ENCODE measurements around the gene DNAJC16. TPM values are rescaled to one million over a fixed set of nuclear protein-coding genes. Genes with fewer than 3 reads are reported as not detected.
A peak's percentile ranks its signal among the peaks of the same experiment; 100 is the strongest.

The DNAJC16 gene
- total RNA-seq, 1 experiment from 2014 or later, result 18.2 TPM

DNA sequence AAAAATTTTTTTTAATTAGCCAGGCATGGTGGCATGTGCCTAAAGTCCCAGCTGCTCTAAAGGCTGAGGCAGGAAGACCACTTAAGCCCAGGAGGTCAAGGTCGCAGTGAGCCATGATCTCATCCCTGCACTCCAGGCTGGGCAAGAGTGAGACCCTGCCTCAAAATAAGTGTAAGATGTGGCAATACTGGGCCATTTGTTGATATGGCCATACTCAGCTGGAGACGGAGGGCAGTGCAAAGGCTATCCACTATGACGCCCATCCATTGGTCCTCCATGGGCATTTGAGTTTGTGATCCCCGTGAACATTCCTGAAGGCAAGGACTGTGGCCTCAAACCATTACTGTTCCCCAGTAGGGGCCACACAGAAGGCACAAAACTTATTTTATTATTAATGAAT is 4.1 kb upstream of the DNAJC16 start:
- intact Hi-C loops (cut with micrococcal nuclease; ENCODE audit: unreplicated experiment), result no loop called here
- Mint-ChIP-seq H3K27me3 (ENCODE audit: unreplicated experiment) (no peaks in the 10 kb centered on the region), H3K4me1 (ENCODE audit: low read depth, unreplicated experiment) (peaks cover 11% of the 10 kb centered on the region), H3K9me3 (ENCODE audit: low read depth, unreplicated experiment) (no peaks in the 10 kb centered on the region), H3K4me3 (ENCODE audit: low read depth, unreplicated experiment) (no peak overlapping the region), H3K27ac (ENCODE audit: unreplicated experiment) (no peak overlapping the region), H3K36me3 (ENCODE audit: insufficient read depth, unreplicated experiment) (peaks cover 51% of the 10 kb centered on the region)
- CTCF ChIA-PET, result no interaction called here
- no TSS peak for BruUV-seq (replicated peaks)
- TF ChIP-seq, protein P1, sequence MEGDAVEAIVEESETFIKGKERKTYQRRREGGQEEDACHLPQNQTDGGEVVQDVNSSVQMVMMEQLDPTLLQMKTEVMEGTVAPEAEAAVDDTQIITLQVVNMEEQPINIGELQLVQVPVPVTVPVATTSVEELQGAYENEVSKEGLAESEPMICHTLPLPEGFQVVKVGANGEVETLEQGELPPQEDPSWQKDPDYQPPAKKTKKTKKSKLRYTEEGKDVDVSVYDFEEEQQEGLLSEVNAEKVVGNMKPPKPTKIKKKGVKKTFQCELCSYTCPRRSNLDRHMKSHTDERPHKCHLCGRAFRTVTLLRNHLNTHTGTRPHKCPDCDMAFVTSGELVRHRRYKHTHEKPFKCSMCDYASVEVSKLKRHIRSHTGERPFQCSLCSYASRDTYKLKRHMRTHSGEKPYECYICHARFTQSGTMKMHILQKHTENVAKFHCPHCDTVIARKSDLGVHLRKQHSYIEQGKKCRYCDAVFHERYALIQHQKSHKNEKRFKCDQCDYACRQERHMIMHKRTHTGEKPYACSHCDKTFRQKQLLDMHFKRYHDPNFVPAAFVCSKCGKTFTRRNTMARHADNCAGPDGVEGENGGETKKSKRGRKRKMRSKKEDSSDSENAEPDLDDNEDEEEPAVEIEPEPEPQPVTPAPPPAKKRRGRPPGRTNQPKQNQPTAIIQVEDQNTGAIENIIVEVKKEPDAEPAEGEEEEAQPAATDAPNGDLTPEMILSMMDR (IDR thresholded peaks at IDR 0.05; ENCODE audit: unreplicated experiment), result no peak
- no peak for DNase-seq

DNA sequence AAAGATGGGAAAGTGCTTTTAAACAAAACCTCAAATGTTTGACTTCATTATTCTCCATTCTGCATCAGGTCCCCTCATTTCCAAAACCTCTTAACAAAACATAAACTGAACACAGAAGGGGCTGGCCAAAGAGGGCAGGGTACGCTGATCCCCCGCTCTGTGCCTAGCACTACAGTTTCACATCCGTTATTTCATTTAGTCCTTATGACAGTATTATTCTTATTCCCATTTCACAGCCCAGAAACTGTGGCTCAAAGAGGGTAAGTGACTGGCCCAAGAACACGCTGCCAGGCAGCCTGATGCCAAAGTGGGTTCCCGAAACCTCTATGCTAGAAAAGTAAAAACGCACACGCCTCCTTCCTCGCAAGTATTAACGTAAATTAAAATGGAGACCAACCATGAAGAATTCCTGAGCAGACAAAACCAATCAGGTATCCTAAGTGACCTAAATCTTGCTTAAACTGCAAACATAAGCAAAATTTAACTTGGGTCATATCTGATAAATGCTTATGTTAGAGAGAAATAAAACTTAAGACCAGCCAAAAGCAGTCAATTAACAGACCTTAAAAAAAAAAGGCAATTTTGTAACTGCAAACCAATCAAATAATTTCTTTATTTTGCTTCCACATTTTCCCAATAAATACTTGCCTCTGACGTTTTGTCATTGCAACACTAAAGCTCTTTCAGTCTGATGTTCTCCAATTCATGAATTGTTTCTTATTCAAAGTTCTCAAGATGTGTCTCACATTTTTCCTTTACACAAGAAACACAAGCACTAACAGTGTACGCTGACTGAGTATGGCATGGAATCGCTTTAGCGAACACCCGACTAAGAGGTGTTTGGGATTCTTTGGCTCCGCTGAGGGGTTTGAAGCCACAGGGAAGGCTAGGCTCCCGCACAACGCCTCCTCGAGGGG is 3.3 kb upstream of the DNAJC16 start:
- CTCF ChIA-PET, result no interaction called here
- Mint-ChIP-seq H3K36me3 (ENCODE audit: insufficient read depth, unreplicated experiment) (peaks cover 51% of the 10 kb centered on the region), H3K4me1 (ENCODE audit: low read depth, unreplicated experiment) (peaks cover 11% of the 10 kb centered on the region), H3K27ac (ENCODE audit: unreplicated experiment) (peak overlapping the region; percentile 98), H3K9me3 (ENCODE audit: low read depth, unreplicated experiment) (no peaks in the 10 kb centered on the region), H3K27me3 (ENCODE audit: unreplicated experiment) (no peaks in the 10 kb centered on the region), H3K4me3 (ENCODE audit: low read depth, unreplicated experiment) (peak overlapping the region; percentile 87)
- TF ChIP-seq, protein P1 (IDR thresholded peaks at IDR 0.05; ENCODE audit: unreplicated experiment), result no peak
- intact Hi-C loops (cut with micrococcal nuclease; ENCODE audit: unreplicated experiment), result no loop called here
- BruUV-seq (replicated peaks), result TSS peak; percentile 64
- DNase-seq, result no peak

DNA sequence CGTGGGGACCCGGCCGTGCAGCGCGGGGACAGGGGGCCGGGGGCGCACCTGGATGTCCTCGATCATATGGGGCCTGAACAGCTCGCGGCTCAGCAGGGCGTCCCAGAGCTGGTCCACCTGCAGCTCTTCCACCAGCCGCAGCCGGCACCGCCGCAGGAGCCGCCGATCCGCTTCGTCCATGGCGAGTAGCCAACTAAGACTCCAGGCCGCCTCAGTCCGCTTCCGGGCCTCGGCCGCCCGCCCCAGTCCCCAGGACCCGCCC is 2.7 kb upstream of the DNAJC16 start, which contains the start of gene CASP9:
Gene CASP9 (minus strand): TSS at position 195 of the 262 bp plus-strand sequence. CDS start 15 bp downstream, at position 180.
- Mint-ChIP-seq H3K27me3 (ENCODE audit: unreplicated experiment) (no peaks in the 10 kb centered on the region), H3K4me1 (ENCODE audit: low read depth, unreplicated experiment) (peaks cover 11% of the 10 kb centered on the region), H3K9me3 (ENCODE audit: low read depth, unreplicated experiment) (no peaks in the 10 kb centered on the region), H3K27ac (ENCODE audit: unreplicated experiment) (peak within 1 kb of the TSS; percentile 98), H3K36me3 (ENCODE audit: insufficient read depth, unreplicated experiment) (peaks cover 51% of the 10 kb centered on the region), H3K4me3 (ENCODE audit: low read depth, unreplicated experiment) (peak within 1 kb of the TSS; percentile 87)
- no peak for DNase-seq
- CTCF ChIA-PET, result no interaction called here
- TF ChIP-seq, protein P1 (IDR thresholded peaks at IDR 0.05; ENCODE audit: unreplicated experiment), result no peak
- intact Hi-C loops (cut with micrococcal nuclease; ENCODE audit: unreplicated experiment), result no loop called here
- BruUV-seq (replicated peaks), result no TSS peak

DNA sequence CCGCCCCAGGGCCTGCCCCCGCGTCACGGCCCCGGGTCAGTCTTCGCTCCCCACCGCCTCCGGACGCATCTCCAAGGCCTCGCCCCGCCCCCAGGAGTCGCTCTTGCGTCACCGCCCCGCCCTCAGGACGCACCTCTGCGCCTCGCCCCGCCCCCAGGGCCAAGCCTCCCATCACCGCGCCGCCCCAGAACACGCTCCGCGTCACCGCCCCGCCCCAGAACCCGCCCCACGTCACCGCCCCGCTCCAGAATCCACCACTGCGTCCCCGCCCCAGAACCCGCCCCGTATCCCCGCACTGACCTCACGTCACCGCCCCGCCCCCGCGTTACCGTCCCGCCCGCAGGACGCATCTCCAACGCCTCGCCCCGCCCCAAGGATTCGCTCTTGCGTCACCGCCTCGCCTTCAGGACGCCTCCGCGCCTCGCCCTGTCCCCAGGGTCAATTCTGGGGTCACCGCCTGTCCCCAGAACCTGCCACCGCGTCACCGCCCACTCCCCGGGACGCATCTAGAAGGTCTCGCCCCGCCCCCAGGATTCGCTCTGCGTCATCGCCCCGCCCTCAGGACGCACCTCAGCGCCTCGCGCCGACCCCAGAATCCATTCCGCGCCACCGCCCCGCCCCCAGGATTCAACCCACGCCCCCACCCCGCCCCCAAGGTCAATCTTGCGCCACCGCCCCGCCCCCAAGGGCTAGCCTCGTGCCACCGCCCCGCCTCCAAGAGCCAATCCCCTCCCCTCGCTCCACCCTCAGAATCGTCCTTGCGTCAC is 2.2 kb upstream of the DNAJC16 start:
- H3K4me1 Mint-ChIP-seq (ENCODE audit: low read depth, unreplicated experiment), result peaks cover 11% of the 10 kb centered on the region
- no peaks in the 10 kb centered on the region for H3K27me3 Mint-ChIP-seq (ENCODE audit: unreplicated experiment)
- DNase-seq, result peak; percentile 98
- peak overlapping the region; percentile 98 for H3K27ac Mint-ChIP-seq (ENCODE audit: unreplicated experiment)
- TF ChIP-seq, protein P1 (IDR thresholded peaks at IDR 0.05; ENCODE audit: unreplicated experiment), result no peak
- no peaks in the 10 kb centered on the region for H3K9me3 Mint-ChIP-seq (ENCODE audit: low read depth, unreplicated experiment)
- H3K36me3 Mint-ChIP-seq (ENCODE audit: insufficient read depth, unreplicated experiment), result peaks cover 47% of the 10 kb centered on the region
- CTCF ChIA-PET, result interaction anchor here (0.6 kb wide), 1 partner anchor 100 kb away, joined by 3 read pairs; no protein-coding TSS in a partner anchor
- H3K4me3 Mint-ChIP-seq (ENCODE audit: low read depth, unreplicated experiment), result peak overlapping the region; percentile 87
- intact Hi-C loops (cut with micrococcal nuclease; ENCODE audit: unreplicated experiment), result loop anchor here (5.0 kb wide), 1 partner anchor 93 kb away; the partner anchor contains the start of gene DDI2
- BruUV-seq (replicated peaks), result no TSS peak
